Neutrophil (primary cell): Measurements from ENCODE around the gene MYOCD.

Source experiments
- H3K27ac ChIP-seq: fragments of 200-600 bp; sonication (generic); 2 replicates; pipeline ENCODE4 v1.5.1; 2016; ENCODE audit warnings: mild to moderate bottlenecking, moderate library complexity
- H3K27me3 ChIP-seq: fragments of 200-600 bp; sonication (generic); 2 replicates; pipeline ENCODE4 v1.6.0; 2016; ENCODE audit warnings: mild to moderate bottlenecking
- H3K36me3 ChIP-seq: fragments of 200-600 bp; sonication (generic); 2 replicates; pipeline ENCODE4 v1.5.1; 2017
- H3K4me1 ChIP-seq, 2 experiments: fragments of 200-600 bp in 1 of 2; sonication (generic) in 1 of 2; 1 replicate in 1 of 2; 2 replicates in 1 of 2; pipeline versions ENCODE4 v1.5.1 to v1.6.1; 2013 to 2016; ENCODE audit warnings: low read depth in 1 of 2, low read length in 1 of 2, mild to moderate bottlenecking in 1 of 2, moderate library complexity in 1 of 2; ENCODE audit not compliant: control insufficient read depth in 1 of 2, insufficient read depth in 1 of 2
- H3K4me3 ChIP-seq, 2 experiments: fragments of 200-600 bp in 1 of 2; sonication (generic) in 1 of 2; 1 replicate in 1 of 2; 2 replicates in 1 of 2; pipeline ENCODE4 v1.5.1; 2013 to 2016; ENCODE audit warnings: low read depth in 1 of 2, low read length in 1 of 2, mild to moderate bottlenecking in 1 of 2, moderate library complexity in 1 of 2
- H3K9me3 ChIP-seq: fragments of 200-600 bp; sonication (generic); 2 replicates; pipeline ENCODE4 v1.5.1; 2016
- CTCF ChIP-seq: fragments of 200-600 bp; sonication (generic); IDR thresholded peaks from 2 replicates; pipeline ENCODE4 v1.5.1; 2016; ENCODE audit warnings: antibody characterized with exemption

The MYOCD gene

GRCh38 chr17:12656354-12656753 is 9.3 kb upstream of the MYOCD start:
- H3K27ac ChIP-seq, result no peak overlapping the region
- no peaks in the 10 kb centered on the region for H3K36me3 ChIP-seq
- no peaks in the 10 kb centered on the region for H3K4me1 ChIP-seq
- H3K4me3 ChIP-seq, result no peak overlapping the region
- no peak for TF ChIP-seq CTCF
- H3K9me3 ChIP-seq, result no peaks in the 10 kb centered on the region
- H3K27me3 ChIP-seq, result no peaks in the 10 kb centered on the region

GRCh38 chr17:12659500-12659899 is 6.2 kb upstream of the MYOCD start:
- no peak for TF ChIP-seq CTCF
- no peak overlapping the region for H3K4me3 ChIP-seq
- peaks cover 21% of the 10 kb centered on the region for H3K27me3 ChIP-seq
- no peaks in the 10 kb centered on the region for H3K36me3 ChIP-seq
- H3K27ac ChIP-seq, result no peak overlapping the region
- no peaks in the 10 kb centered on the region for H3K9me3 ChIP-seq
- no peaks in the 10 kb centered on the region for H3K4me1 ChIP-seq

GRCh38 chr17:12664252-12664651 is 1.4 kb upstream of the MYOCD start:
- H3K4me1 ChIP-seq, result no peaks in the 10 kb centered on the region
- no peak overlapping the region for H3K4me3 ChIP-seq
- H3K9me3 ChIP-seq, result no peaks in the 10 kb centered on the region
- H3K27me3 ChIP-seq, result peaks cover 63% of the 10 kb centered on the region
- no peak overlapping the region for H3K27ac ChIP-seq
- TF ChIP-seq CTCF, result no peak
- H3K36me3 ChIP-seq, result no peaks in the 10 kb centered on the region

- Histone ChIP-seq H3K4me1 (no peaks in the 10 kb centered on the region), H3K36me3 (no peaks in the 10 kb centered on the region), H3K9me3 (no peaks in the 10 kb centered on the region), H3K27ac (no peak overlapping the region), H3K4me3 (no peak overlapping the region), H3K27me3 (peaks cover 63% of the 10 kb centered on the region)
- no peak for TF ChIP-seq CTCF
Observed at GRCh38 chr17:12664894-12665262, 812 bp upstream of the MYOCD start.

GRCh38 chr17:12666718-12667117 is 1.0 kb downstream of the MYOCD start:
- H3K27me3 ChIP-seq, result peaks cover 63% of the 10 kb centered on the region
- no peak overlapping the region for H3K27ac ChIP-seq
- no peak for TF ChIP-seq CTCF
- H3K9me3 ChIP-seq, result no peaks in the 10 kb centered on the region
- H3K4me1 ChIP-seq, result no peaks in the 10 kb centered on the region
- H3K4me3 ChIP-seq, result no peak overlapping the region
- no peaks in the 10 kb centered on the region for H3K36me3 ChIP-seq

- Histone ChIP-seq H3K4me3 (no peak overlapping the region), H3K4me1 (no peaks in the 10 kb centered on the region), H3K27ac (no peak overlapping the region), H3K27me3 (peaks cover 62% of the 10 kb centered on the region), H3K36me3 (no peaks in the 10 kb centered on the region), H3K9me3 (no peaks in the 10 kb centered on the region)
- no peak for TF ChIP-seq CTCF
Observed at GRCh38 chr17:12667299-12667958, 1.7 kb downstream of the MYOCD start.
